Psoas muscle (tissue), 8 donors: ENCODE measurements around the gene CDKAL1. TPM values are rescaled to one million over a fixed set of nuclear protein-coding genes. Genes with fewer than 3 reads are reported as not detected.

ENCODE experiments used
- ATAC-seq, 4 donors: fragments of 200-7000 bp; cut with Tn5 transposase; one replicate each; pipeline ENCODE4 v1.9.1; 2020; ENCODE audit warnings: moderate library complexity in 3 of 4, mild to moderate bottlenecking in 2 of 4
- DNase-seq, 2 donors: peaks; one replicate each; pipeline ENCODE4 v3.0.0-alpha.2; 2020
- H3K27ac ChIP-seq: fragments of 200-600 bp; one replicate; pipeline ENCODE4 v1.8.0; 2022
- H3K27me3 ChIP-seq, 3 donors: fragments of 200-600 bp in 1 of 3; one replicate each; pipeline versions ENCODE4 v1.6.1 to v1.8.0; 2013 to 2022; ENCODE audit warnings: low read length in 2 of 3, mild to moderate bottlenecking in 2 of 3, moderate library complexity in 1 of 3; ENCODE audit not compliant: insufficient read depth in 3 of 3
- H3K36me3 ChIP-seq, 2 donors: fragments of 200-600 bp in 1 of 2; one replicate each; pipeline versions ENCODE4 v1.6.1 to v1.8.0; 2013 to 2022; ENCODE audit warnings: low read depth in 1 of 2, mild to moderate bottlenecking in 1 of 2, moderate library complexity in 1 of 2; ENCODE audit not compliant: insufficient read depth in 1 of 2
- H3K4me1 ChIP-seq: fragments of 200-600 bp; one replicate; pipeline ENCODE4 v1.8.0; 2022
- H3K4me3 ChIP-seq: fragments of 200-600 bp; one replicate; pipeline ENCODE4 v1.8.0; 2022; ENCODE audit warnings: mild to moderate bottlenecking
- H3K9me3 ChIP-seq: fragments of 200-600 bp; one replicate; pipeline ENCODE4 v1.8.0; 2022
- WGBS, 3 donors: extraction: QIAGEN DNeasy Blood & Tissue Kit; methylation state at CpG; one replicate each; pipeline versions ENCODE4 v1.1.6 to v1.1.7; 2013; 5-methylcytosine and 5-hydroxymethylcytosine counted together
- intact Hi-C, 2 donors: fragments of 100-400 bp; cut with DNase I; formaldehyde crosslinking; loops; one replicate each; pipeline versions ENCODE4 v1.11.0 to v1.14.2; 2022
- polyA plus RNA-seq, 3 donors: library from polyadenylated mRNA; stranded (reverse); fragments of 200-250 nt; gene quantifications; one replicate each; pipeline ENCODE4 v1.2.3, GENCODE V29; 2013
- total RNA-seq, 4 donors: library from RNA; stranded (reverse); fragmentation: NEBNext Ultra II Directional in 2 of 4; extraction: Animal tissue kit (Norgen Biotek cat#: 25700) in 2 of 4; gene quantifications; one replicate each; pipeline versions ENCODE4 v1.2.1 to v1.2.4, GENCODE V29; 2021 to 2023
- TF ChIP-seq, protein P1 (sequence below): fragments of 200-600 bp; IDR thresholded peaks from one replicate; pipeline ENCODE4 v1.8.0; 2022; ENCODE audit warnings: antibody characterized with exemption
- donor health status: healthy with polysubstance abuse.
- donor health status: DM: no; HTN: no; CAD: no; lungs with moderate emphysema.
- donor health status: Bipolar disorder and iron deficiency.
- donor health status: healthy.
- donor health status: DM: yes; HTN: yes; CAD: no.
- donor health status: DM: no; HTN: no; CAD: no.
- donor health status: DM: no; HTN: no; CAD: no.
- donor health status: DM: yes; HTN: yes; CAD: no.

Gene CDKAL1
- total and polyA plus RNA-seq, 7 donors: 4.5 to 16.1 (median 12.9) TPM

DNA sequence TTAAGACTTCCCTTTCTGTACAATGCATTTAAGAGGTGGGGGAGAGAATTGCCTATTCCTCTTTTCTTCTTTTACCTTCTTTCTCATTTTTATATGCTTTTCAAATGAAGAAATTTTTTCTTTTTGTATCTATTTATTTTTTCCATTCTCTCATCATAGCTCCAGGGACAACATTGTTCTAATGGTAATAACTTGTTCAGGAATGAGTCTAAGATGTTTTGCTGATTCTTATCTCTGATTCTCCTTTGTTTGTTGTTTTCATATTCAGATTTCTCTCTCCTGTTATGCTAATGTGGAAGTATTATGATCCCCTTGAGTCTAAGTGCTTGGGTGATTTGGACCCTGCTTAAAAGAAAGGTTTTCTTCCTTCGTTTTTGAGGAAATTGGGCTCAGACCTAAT lies 451.6 kb downstream of the CDKAL1 start:
- ATAC-seq (no peak), DNase-seq (no peak)
- Histone ChIP-seq H3K27me3 (no peaks in the 10 kb centered on the region), H3K4me1 (no peaks in the 10 kb centered on the region), H3K4me3 (no peak overlapping the region), H3K36me3 (no peaks in the 10 kb centered on the region), H3K9me3 (peaks cover 4% of the 10 kb centered on the region), H3K27ac (no peak overlapping the region)
- 78 to 95% (median 82%) methylated on average over 1 of the region's 1 CpG for WGBS, 3 donors
- intact Hi-C loops: no loop called here
- TF ChIP-seq, protein P1, sequence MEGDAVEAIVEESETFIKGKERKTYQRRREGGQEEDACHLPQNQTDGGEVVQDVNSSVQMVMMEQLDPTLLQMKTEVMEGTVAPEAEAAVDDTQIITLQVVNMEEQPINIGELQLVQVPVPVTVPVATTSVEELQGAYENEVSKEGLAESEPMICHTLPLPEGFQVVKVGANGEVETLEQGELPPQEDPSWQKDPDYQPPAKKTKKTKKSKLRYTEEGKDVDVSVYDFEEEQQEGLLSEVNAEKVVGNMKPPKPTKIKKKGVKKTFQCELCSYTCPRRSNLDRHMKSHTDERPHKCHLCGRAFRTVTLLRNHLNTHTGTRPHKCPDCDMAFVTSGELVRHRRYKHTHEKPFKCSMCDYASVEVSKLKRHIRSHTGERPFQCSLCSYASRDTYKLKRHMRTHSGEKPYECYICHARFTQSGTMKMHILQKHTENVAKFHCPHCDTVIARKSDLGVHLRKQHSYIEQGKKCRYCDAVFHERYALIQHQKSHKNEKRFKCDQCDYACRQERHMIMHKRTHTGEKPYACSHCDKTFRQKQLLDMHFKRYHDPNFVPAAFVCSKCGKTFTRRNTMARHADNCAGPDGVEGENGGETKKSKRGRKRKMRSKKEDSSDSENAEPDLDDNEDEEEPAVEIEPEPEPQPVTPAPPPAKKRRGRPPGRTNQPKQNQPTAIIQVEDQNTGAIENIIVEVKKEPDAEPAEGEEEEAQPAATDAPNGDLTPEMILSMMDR: no peak

- Histone ChIP-seq H3K27ac (no peak overlapping the region), H3K4me1 (no peaks in the 10 kb centered on the region), H3K36me3 (peaks cover 0 to 2% of the 10 kb centered on the region in 2 donors), H3K9me3 (peaks cover 13% of the 10 kb centered on the region), H3K4me3 (no peak overlapping the region), H3K27me3 (no peaks in the 10 kb centered on the region)
- 67 to 76% (median 71%) methylated on average over 2 of the region's 2 CpGs for WGBS, 3 donors
- ATAC-seq: no peak
- intact Hi-C loops: no loop called here
- TF ChIP-seq, protein P1: no peak
- no peak for DNase-seq
Observed at GRCh38 chr6:20991910-20992309, 457.7 kb downstream of the CDKAL1 start.

- DNase-seq: no peak
- peaks cover 13% of the 10 kb centered on the region for H3K9me3 ChIP-seq
- intact Hi-C loops: no loop called here
- ATAC-seq: no peak
- H3K27me3 ChIP-seq: no peaks in the 10 kb centered on the region
- H3K4me1 ChIP-seq: no peaks in the 10 kb centered on the region
- WGBS, 3 donors: 93 to 95% (median 93%) methylated on average over 4 of the region's 4 CpGs
- no peak overlapping the region for H3K27ac ChIP-seq
- TF ChIP-seq, protein P1: no peak
- peaks cover 2 to 7% of the 10 kb centered on the region in 2 donors for H3K36me3 ChIP-seq
- no peak overlapping the region for H3K4me3 ChIP-seq
Observed at GRCh38 chr6:20996099-20996498, 461.8 kb downstream of the CDKAL1 start.

- Histone ChIP-seq H3K36me3 (peaks cover 2 to 7% of the 10 kb centered on the region in 2 donors), H3K27ac (no peak overlapping the region), H3K4me3 (no peak overlapping the region), H3K27me3 (no peaks in the 10 kb centered on the region), H3K4me1 (peaks cover 4% of the 10 kb centered on the region), H3K9me3 (peaks cover 13% of the 10 kb centered on the region)
- 39 to 56% (median 41%) methylated on average over 3 of the region's 3 CpGs for WGBS, 3 donors
- DNase-seq (no peak), ATAC-seq (no peak)
- TF ChIP-seq, protein P1: no peak
- intact Hi-C loops: no loop called here
Observed at GRCh38 chr6:20997143-20997769, 463.0 kb downstream of the CDKAL1 start.

DNA sequence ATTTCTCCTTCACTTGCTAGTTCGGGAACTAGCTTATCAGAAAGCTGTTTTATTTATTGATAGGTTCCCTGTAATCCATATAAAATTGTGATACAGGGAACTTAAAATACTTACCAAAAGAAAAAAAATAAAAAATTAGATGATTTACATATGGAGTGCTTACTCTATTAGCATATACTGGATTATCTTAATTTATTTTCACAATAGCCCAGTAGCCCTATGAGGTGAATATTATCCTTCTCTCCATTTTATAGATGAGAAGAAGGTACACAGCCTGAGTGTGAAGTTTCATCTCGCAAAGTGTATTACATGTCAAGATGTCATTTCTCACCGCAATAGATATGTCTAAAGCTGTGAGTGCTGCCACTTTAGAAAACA lies 463.5 kb downstream of the CDKAL1 start:
- DNase-seq: no peak
- intact Hi-C loops: no loop called here
- Histone ChIP-seq H3K27ac (no peak overlapping the region), H3K4me1 (peaks cover 4% of the 10 kb centered on the region), H3K36me3 (peaks cover 2 to 7% of the 10 kb centered on the region in 2 donors), H3K27me3 (no peaks in the 10 kb centered on the region), H3K9me3 (peaks cover 13% of the 10 kb centered on the region), H3K4me3 (no peak overlapping the region)
- TF ChIP-seq, protein P1: no peak
- no peak for ATAC-seq
- WGBS, 3 donors: 70 to 81% (median 76%) methylated on average over 3 of the region's 3 CpGs
